ENCODE data around the gene RPA1. TPM values are rescaled to one million over a fixed set of nuclear protein-coding genes. Genes with fewer than 3 reads are reported as not detected.

RPA1 gene
- total RNA-seq, 3 donors from 2014 or later = 52.3 to 77.4 (median 75.5) TPM

DNA sequence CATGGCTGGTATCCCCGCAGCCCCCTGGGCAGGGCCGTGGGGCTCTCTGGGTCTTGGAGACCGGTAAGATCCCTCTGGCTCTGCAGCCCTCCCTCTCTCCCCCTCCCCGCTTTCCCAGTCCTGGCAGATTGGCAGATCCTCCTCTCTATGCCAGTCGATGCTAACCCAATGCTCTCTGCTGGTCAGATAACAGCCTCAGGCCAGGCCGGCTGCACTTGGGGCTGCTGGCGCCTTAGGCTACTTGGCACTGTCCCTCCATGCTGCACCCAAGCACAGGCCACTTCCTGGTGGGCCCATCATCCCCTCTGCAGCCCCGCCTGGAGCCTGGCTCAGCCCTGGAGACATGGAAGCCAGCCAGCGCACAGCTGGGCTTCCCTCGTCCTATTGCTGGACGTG is 113.6 kb downstream of the RPA1 start:
- TF ChIP-seq, protein P1, sequence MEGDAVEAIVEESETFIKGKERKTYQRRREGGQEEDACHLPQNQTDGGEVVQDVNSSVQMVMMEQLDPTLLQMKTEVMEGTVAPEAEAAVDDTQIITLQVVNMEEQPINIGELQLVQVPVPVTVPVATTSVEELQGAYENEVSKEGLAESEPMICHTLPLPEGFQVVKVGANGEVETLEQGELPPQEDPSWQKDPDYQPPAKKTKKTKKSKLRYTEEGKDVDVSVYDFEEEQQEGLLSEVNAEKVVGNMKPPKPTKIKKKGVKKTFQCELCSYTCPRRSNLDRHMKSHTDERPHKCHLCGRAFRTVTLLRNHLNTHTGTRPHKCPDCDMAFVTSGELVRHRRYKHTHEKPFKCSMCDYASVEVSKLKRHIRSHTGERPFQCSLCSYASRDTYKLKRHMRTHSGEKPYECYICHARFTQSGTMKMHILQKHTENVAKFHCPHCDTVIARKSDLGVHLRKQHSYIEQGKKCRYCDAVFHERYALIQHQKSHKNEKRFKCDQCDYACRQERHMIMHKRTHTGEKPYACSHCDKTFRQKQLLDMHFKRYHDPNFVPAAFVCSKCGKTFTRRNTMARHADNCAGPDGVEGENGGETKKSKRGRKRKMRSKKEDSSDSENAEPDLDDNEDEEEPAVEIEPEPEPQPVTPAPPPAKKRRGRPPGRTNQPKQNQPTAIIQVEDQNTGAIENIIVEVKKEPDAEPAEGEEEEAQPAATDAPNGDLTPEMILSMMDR (IDR thresholded peaks at IDR 0.05) = no peak
- Histone ChIP-seq H3K36me3 (ENCODE audit: low read depth) (no peaks in the 10 kb centered on the region), H3K4me3 (no peak overlapping the region), H3K9me3 (no peaks in the 10 kb centered on the region), H3K4me1 (ENCODE audit: low read depth) (no peaks in the 10 kb centered on the region)
- DNase-seq (no peak), ATAC-seq (no peak)
- intact Hi-C loops (cut with DNase I, micrococcal nuclease) = no loop called here

DNA sequence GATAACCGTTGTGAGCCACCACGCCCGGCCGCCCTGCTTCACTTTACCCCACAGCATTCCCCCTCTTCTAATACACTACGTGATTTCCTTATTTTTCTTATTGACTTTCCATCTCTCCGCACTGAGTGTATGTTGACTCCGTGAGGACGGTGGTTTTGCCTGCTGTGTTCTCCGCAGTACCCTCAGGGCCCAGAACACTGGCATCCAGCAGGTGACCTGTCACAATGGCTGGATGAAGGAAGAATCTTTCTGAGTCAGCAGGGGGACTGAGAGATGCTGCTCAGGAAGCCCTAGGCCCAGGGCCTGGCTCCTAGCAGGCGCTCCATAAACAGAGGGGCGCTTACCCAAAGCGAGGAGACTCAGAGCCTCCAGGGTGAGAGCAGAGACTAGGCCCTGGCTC is 115.8 kb downstream of the RPA1 start:
- no peak for DNase-seq
- no peaks in the 10 kb centered on the region for H3K4me1 ChIP-seq (ENCODE audit: low read depth)
- intact Hi-C loops (cut with DNase I, micrococcal nuclease) = no loop called here
- ATAC-seq = no peak
- TF ChIP-seq, protein P1 (IDR thresholded peaks at IDR 0.05) = no peak
- no peak overlapping the region for H3K4me3 ChIP-seq
- H3K36me3 ChIP-seq (ENCODE audit: low read depth) = no peaks in the 10 kb centered on the region
- H3K9me3 ChIP-seq = no peaks in the 10 kb centered on the region

- H3K4me1 ChIP-seq (ENCODE audit: low read depth) = no peaks in the 10 kb centered on the region
- no peaks in the 10 kb centered on the region for H3K36me3 ChIP-seq (ENCODE audit: low read depth)
- DNase-seq = no peak
- no peak for ATAC-seq
- no peak overlapping the region for H3K4me3 ChIP-seq
- TF ChIP-seq, protein P1 (IDR thresholded peaks at IDR 0.05) = no peak
- intact Hi-C loops (cut with DNase I, micrococcal nuclease) = no loop called here
- no peaks in the 10 kb centered on the region for H3K9me3 ChIP-seq
Observed at GRCh38 chr17:1946021-1946932, 116.5 kb downstream of the RPA1 start.

- no peaks in the 10 kb centered on the region for H3K4me1 ChIP-seq (ENCODE audit: low read depth)
- intact Hi-C loops (cut with DNase I, micrococcal nuclease) = no loop called here
- no peak overlapping the region for H3K4me3 ChIP-seq
- ATAC-seq (no peak), DNase-seq (no peak)
- H3K9me3 ChIP-seq = no peaks in the 10 kb centered on the region
- TF ChIP-seq, protein P1 (IDR thresholded peaks at IDR 0.05) = no peak
- no peaks in the 10 kb centered on the region for H3K36me3 ChIP-seq (ENCODE audit: low read depth)
Observed at GRCh38 chr17:1947229-1947742, 117.5 kb downstream of the RPA1 start.

DNA sequence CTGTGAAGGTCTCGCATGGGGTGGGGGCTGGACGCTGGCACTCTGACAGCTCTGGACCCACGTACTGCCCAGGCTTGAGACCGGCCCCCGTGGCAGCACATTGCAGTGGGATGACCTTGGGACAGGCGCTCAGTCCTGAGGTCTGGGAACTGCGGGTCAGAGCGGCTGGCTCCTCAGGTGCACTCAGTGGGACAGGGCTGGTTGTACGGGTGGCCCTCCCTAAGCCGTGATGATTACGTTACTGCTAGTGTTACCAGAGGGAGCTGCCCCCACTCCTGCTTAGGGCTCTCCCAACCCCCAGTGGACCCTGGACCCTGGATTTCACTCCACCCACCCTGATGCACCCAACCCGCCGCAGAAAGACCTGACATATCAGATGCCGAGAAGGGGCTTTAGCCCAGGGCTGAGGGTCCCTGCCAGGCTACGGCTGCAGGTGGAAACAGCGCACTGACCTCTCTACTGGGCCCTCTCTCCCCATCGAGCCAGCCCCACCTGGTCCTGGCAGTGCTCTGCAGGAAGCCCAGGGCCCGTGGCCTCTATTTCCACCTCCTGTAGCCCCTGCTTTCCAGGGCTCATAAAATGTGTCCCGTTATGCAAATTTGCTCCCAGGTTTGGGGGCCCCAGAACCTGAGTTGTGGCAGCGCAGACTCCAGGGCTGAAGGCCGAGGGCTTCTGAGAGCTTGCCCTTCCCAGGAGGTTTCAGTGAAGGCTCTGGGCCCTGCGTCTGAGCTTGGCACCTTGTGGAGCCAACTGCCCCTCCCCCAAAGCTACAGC is 118.1 kb downstream of the RPA1 start:
- DNase-seq (no peak), ATAC-seq (no peak)
- Histone ChIP-seq H3K36me3 (ENCODE audit: low read depth) (no peaks in the 10 kb centered on the region), H3K9me3 (no peaks in the 10 kb centered on the region), H3K4me1 (ENCODE audit: low read depth) (no peaks in the 10 kb centered on the region), H3K4me3 (no peak overlapping the region)
- intact Hi-C loops (cut with DNase I, micrococcal nuclease) = no loop called here
- TF ChIP-seq, protein P1 (IDR thresholded peaks at IDR 0.05) = no peak
